MCF 10A (cell line): Measurements from ENCODE around the gene PLCL1. TPM values are rescaled to one million over a fixed set of nuclear protein-coding genes. Genes with fewer than 3 reads are reported as not detected.

Experiments used
- BruUV-seq: library from RNA; stranded (reverse); fragments of 400-500 nt; replicated peaks from 2 replicates; lab custom pipeline; 2021; lab: Mats Ljungman, UMichigan
- CTCF ChIA-PET: fragments of 300-600 bp; sonication (Branson Sonifier 250); formaldehyde crosslinking; extraction: SDS; loops from one replicate; lab custom pipeline; 2021; ENCODE audit warnings: antibody characterized with exemption, inconsistent platforms; lab: Yijun Ruan, JAX
- POLR2A ChIA-PET: fragments of 300-600, 350-650 bp; sonication (Branson Sonifier 250); formaldehyde crosslinking; extraction: SDS; loops from one replicate; lab custom pipeline; 2020; ENCODE audit warnings: antibody characterized with exemption, inconsistent platforms; lab: Yijun Ruan, JAX
- DNase-seq: peaks from one replicate; pipeline ENCODE4 v3.0.0-alpha.2; 2018; ENCODE audit not compliant: unreplicated experiment
- H3K27ac Mint-ChIP-seq: one replicate; pipeline ENCODE4 v1.8.0; 2022; ENCODE audit warnings: mild to moderate bottlenecking, low read depth, mixed read lengths; ENCODE audit not compliant: unreplicated experiment
- H3K27me3 Mint-ChIP-seq: one replicate; pipeline ENCODE4 v1.8.0; 2022; ENCODE audit warnings: mixed read lengths; ENCODE audit not compliant: insufficient read depth, unreplicated experiment
- H3K36me3 Mint-ChIP-seq: one replicate; pipeline ENCODE4 v1.8.0; 2022; ENCODE audit warnings: mild to moderate bottlenecking, moderate library complexity, mixed read lengths; ENCODE audit not compliant: insufficient read depth, unreplicated experiment
- H3K4me1 Mint-ChIP-seq: one replicate; pipeline ENCODE4 v1.8.0; 2022; ENCODE audit warnings: mixed read lengths; ENCODE audit not compliant: insufficient read depth, unreplicated experiment
- H3K4me3 Mint-ChIP-seq: one replicate; pipeline ENCODE4 v1.8.0; 2022; ENCODE audit warnings: mild to moderate bottlenecking, moderate library complexity, mixed read lengths; ENCODE audit not compliant: unreplicated experiment
- H3K9me3 Mint-ChIP-seq: one replicate; pipeline ENCODE4 v1.8.0; 2022; ENCODE audit warnings: mixed read lengths; ENCODE audit not compliant: unreplicated experiment
- CTCF ChIP-seq: fragments of 200-600 bp; IDR thresholded peaks from one replicate; pipeline ENCODE4 v1.8.0; 2022; ENCODE audit warnings: antibody characterized with exemption, mild to moderate bottlenecking; ENCODE audit not compliant: unreplicated experiment
- intact Hi-C: fragments of 100-400 bp; cut with micrococcal nuclease; formaldehyde crosslinking; loops from 2 replicates; pipeline ENCODE4 v1.14.1; 2022
- total RNA-seq: library from RNA; stranded (reverse); gene quantifications from 2 replicates; pipeline ENCODE4 v1.2.3, GENCODE V29; 2022

PLCL1 gene
- total RNA-seq, 1 experiment from 2014 or later = 0.12 TPM

GRCh38 chr2:197952540-197953202, 148.3 kb downstream of the PLCL1 start:
- Mint-ChIP-seq H3K4me3 (no peak overlapping the region), H3K36me3 (no peaks in the 10 kb centered on the region), H3K9me3 (no peaks in the 10 kb centered on the region), H3K27me3 (peaks cover 7% of the 10 kb centered on the region), H3K4me1 (peaks cover 22% of the 10 kb centered on the region), H3K27ac (no peak overlapping the region)
- no peak for DNase-seq
- no TSS peak for BruUV-seq
- intact Hi-C loops = no loop called here
- CTCF ChIA-PET = interaction anchor here (0.9 kb wide), 1 partner anchor 17 kb away, joined by 3 read pairs; no protein-coding TSS in a partner anchor
- no peak for TF ChIP-seq CTCF
- POLR2A ChIA-PET = no interaction called here

- intact Hi-C loops = no loop called here
- TF ChIP-seq CTCF = no peak
- no TSS peak for BruUV-seq
- DNase-seq = no peak
- Mint-ChIP-seq H3K4me3 (no peak overlapping the region), H3K27me3 (no peaks in the 10 kb centered on the region), H3K36me3 (no peaks in the 10 kb centered on the region), H3K4me1 (peaks cover 28% of the 10 kb centered on the region), H3K27ac (no peak overlapping the region), H3K9me3 (no peaks in the 10 kb centered on the region)
- ChIA-PET CTCF (interaction anchor here (0.6 to 1.4 kb wide), 4 partner anchors 10 to 140 kb away, joined by 3 read pairs; no protein-coding TSS in a partner anchor), POLR2A (no interaction called here)
These were observed 149.9 kb downstream of the PLCL1 start for GRCh38 chr2:197954328-197954727.

- Mint-ChIP-seq H3K27me3 (no peaks in the 10 kb centered on the region), H3K4me3 (no peak overlapping the region), H3K9me3 (no peaks in the 10 kb centered on the region), H3K27ac (no peak overlapping the region), H3K36me3 (no peaks in the 10 kb centered on the region), H3K4me1 (peaks cover 8% of the 10 kb centered on the region)
- TF ChIP-seq CTCF = no peak
- POLR2A ChIA-PET = interaction anchor here (1.0 to 1.7 kb wide), 4 partner anchors 9 to 43 kb away, joined by 3 to 8 read pairs (median 3); no protein-coding TSS in a partner anchor
- no peak for DNase-seq
- intact Hi-C loops = no loop called here
- CTCF ChIA-PET = interaction anchor here (0.6 to 1.2 kb wide), 2 partner anchors 88 to 196 kb away, joined by 3 read pairs; no protein-coding TSS in a partner anchor
- BruUV-seq = no TSS peak
These were observed 154.3 kb downstream of the PLCL1 start for GRCh38 chr2:197958592-197959150.

- CTCF ChIA-PET = interaction anchor here (0.6 to 1.0 kb wide), 3 partner anchors 11 to 169 kb away, joined by 3 read pairs; no protein-coding TSS in a partner anchor
- TF ChIP-seq CTCF = no peak
- peaks cover 8% of the 10 kb centered on the region for H3K4me1 Mint-ChIP-seq
- no peak overlapping the region for H3K27ac Mint-ChIP-seq
- POLR2A ChIA-PET = interaction anchor here (1.0 to 1.4 kb wide), 3 partner anchors 8 to 12 kb away, joined by 3 to 5 read pairs (median 3); no protein-coding TSS in a partner anchor
- no peak overlapping the region for H3K4me3 Mint-ChIP-seq
- H3K36me3 Mint-ChIP-seq = no peaks in the 10 kb centered on the region
- no TSS peak for BruUV-seq
- no peaks in the 10 kb centered on the region for H3K9me3 Mint-ChIP-seq
- H3K27me3 Mint-ChIP-seq = no peaks in the 10 kb centered on the region
- DNase-seq = no peak
- intact Hi-C loops = no loop called here
These were observed 155.0 kb downstream of the PLCL1 start for GRCh38 chr2:197959383-197959782.
